HG03039 (cell line): Measurements from ENCODE around the gene TMEM18.

ENCODE experiments used
- ATAC-seq: cut with Tn5 transposase; IDR thresholded peaks from one replicate; pipeline ENCODE4 v1.9.1; 2021; ENCODE audit warnings: mild to moderate bottlenecking, moderate library complexity; ENCODE audit not compliant: unreplicated experiment

TMEM18 gene

GRCh38 chr2:623130-623922 is 53.9 kb downstream of the TMEM18 start:
- no peak for ATAC-seq

- ATAC-seq, result no peak
Measured at GRCh38 chr2:622357-622756, 54.8 kb downstream of the TMEM18 start.

GRCh38 chr2:621303-622099 is 55.7 kb downstream of the TMEM18 start:
- ATAC-seq, result no peak

GRCh38 chr2:620471-621302 is 56.5 kb downstream of the TMEM18 start:
- no peak for ATAC-seq

GRCh38 chr2:620004-620403 is 57.2 kb downstream of the TMEM18 start:
- no peak for ATAC-seq

GRCh38 chr2:618422-618990 is 58.7 kb downstream of the TMEM18 start:
- ATAC-seq, result no peak

- no peak for ATAC-seq
Measured at GRCh38 chr2:618005-618404, 59.2 kb downstream of the TMEM18 start.
